Astrocyte (in vitro differentiated cells and primary cell): Measurements from ENCODE around the gene NUFIP2. TPM values are rescaled to one million over a fixed set of nuclear protein-coding genes. Genes with fewer than 3 reads are reported as not detected.

ENCODE experiments used
- DNase-seq: peaks from one replicate; pipeline ENCODE4 v3.0.0-alpha.2; 2010; ENCODE audit warnings: low read depth
- FAIRE-seq: peaks from 2 replicates; lab custom pipeline; 2011; peaks lifted over from hg19 to GRCh38; lab: Jason Lieb, UNC
- H2AFZ ChIP-seq: 2 replicates; pipeline ENCODE4 v1.6.0; 2012; ENCODE audit warnings: low read depth, low read length, inconsistent platforms
- H3K27ac ChIP-seq: 2 replicates; pipeline ENCODE4 v1.5.1; 2011; ENCODE audit warnings: low read depth, low read length, inconsistent platforms
- H3K27me3 ChIP-seq: 2 replicates; pipeline ENCODE4 v1.6.0; 2011; ENCODE audit warnings: low read length, inconsistent platforms; ENCODE audit not compliant: insufficient read depth
- H3K36me3 ChIP-seq: 2 replicates; pipeline ENCODE4 v1.5.1; 2011; ENCODE audit warnings: low read length, inconsistent platforms; ENCODE audit not compliant: insufficient read depth
- H3K4me1 ChIP-seq: 2 replicates; pipeline ENCODE4 v1.5.1; 2011; ENCODE audit warnings: low read length, inconsistent platforms; ENCODE audit not compliant: insufficient read depth
- H3K4me2 ChIP-seq: 2 replicates; pipeline ENCODE4 v1.6.0; 2012; ENCODE audit warnings: low read length, inconsistent platforms
- H3K4me3 ChIP-seq: 2 replicates; pipeline ENCODE4 v1.5.1; 2011; ENCODE audit warnings: low read depth, mild to moderate bottlenecking, low read length, inconsistent platforms; ENCODE audit not compliant: insufficient read depth
- H3K79me2 ChIP-seq: 2 replicates; pipeline ENCODE4 v1.6.0; 2012; ENCODE audit warnings: mild to moderate bottlenecking, low read length, inconsistent platforms; ENCODE audit not compliant: insufficient read depth
- H3K9ac ChIP-seq: 2 replicates; pipeline ENCODE4 v1.6.0; 2012; ENCODE audit warnings: mild to moderate bottlenecking, low read length, inconsistent platforms
- H3K9me3 ChIP-seq: 2 replicates; pipeline ENCODE4 v1.5.1; 2012; ENCODE audit warnings: low read depth, mild to moderate bottlenecking, low read length, inconsistent platforms; ENCODE audit not compliant: insufficient read depth
- H4K20me1 ChIP-seq: 2 replicates; pipeline ENCODE4 v1.6.0; 2012; ENCODE audit warnings: low read length, inconsistent platforms; ENCODE audit not compliant: insufficient read depth
- H3K27ac Mint-ChIP-seq: one replicate; pipeline ENCODE4 v1.8.0; 2021; ENCODE audit warnings: mild to moderate bottlenecking, mixed read lengths; ENCODE audit not compliant: unreplicated experiment
- H3K27me3 Mint-ChIP-seq: one replicate; pipeline ENCODE4 v1.8.0; 2021; ENCODE audit warnings: low read depth, mixed read lengths; ENCODE audit not compliant: unreplicated experiment
- H3K36me3 Mint-ChIP-seq: one replicate; pipeline ENCODE4 v1.8.0; 2021; ENCODE audit warnings: low read depth, mixed read lengths; ENCODE audit not compliant: unreplicated experiment
- H3K4me1 Mint-ChIP-seq: one replicate; pipeline ENCODE4 v1.8.0; 2021; ENCODE audit warnings: low read depth, mixed read lengths; ENCODE audit not compliant: unreplicated experiment
- H3K4me3 Mint-ChIP-seq: one replicate; pipeline ENCODE4 v1.8.0; 2021; ENCODE audit warnings: mild to moderate bottlenecking, moderate library complexity, mixed read lengths; ENCODE audit not compliant: unreplicated experiment
- H3K9me3 Mint-ChIP-seq: one replicate; pipeline ENCODE4 v1.8.0; 2021; ENCODE audit warnings: mild to moderate bottlenecking, mixed read lengths; ENCODE audit not compliant: unreplicated experiment
- EZH2 ChIP-seq: IDR thresholded peaks from 2 replicates; pipeline ENCODE4 v1.6.1; 2012; ENCODE audit warnings: mild to moderate bottlenecking, low read length, inconsistent platforms; ENCODE audit not compliant: insufficient read depth
- total RNA-seq: library from RNA; stranded (reverse); gene quantifications from 2 replicates; pipeline ENCODE4 v1.2.1, GENCODE V29; 2021
- TF ChIP-seq, protein P1 (sequence below): IDR thresholded peaks from 2 replicates; pipeline ENCODE4 v1.5.1; 2011; ENCODE audit warnings: low read depth, mild to moderate bottlenecking, inconsistent platforms, low read length, moderate library complexity; ENCODE audit not compliant: insufficient read depth

The NUFIP2 gene
- total RNA-seq, 1 donor from 2014 or later: 79.8 TPM

- peaks cover 2% of the 10 kb centered on the region for H3K27me3 Mint-ChIP-seq
- H3K36me3 ChIP-seq: no peaks in the 10 kb centered on the region
- DNase-seq (no peak), FAIRE-seq (no peak)
- no peak overlapping the region for H3K27ac ChIP-seq
- H3K9me3 Mint-ChIP-seq: no peaks in the 10 kb centered on the region
- H3K79me2 ChIP-seq: no peaks in the 10 kb centered on the region
- H3K9me3 ChIP-seq: no peaks in the 10 kb centered on the region
- no peak for TF ChIP-seq EZH2
- TF ChIP-seq, protein P1, sequence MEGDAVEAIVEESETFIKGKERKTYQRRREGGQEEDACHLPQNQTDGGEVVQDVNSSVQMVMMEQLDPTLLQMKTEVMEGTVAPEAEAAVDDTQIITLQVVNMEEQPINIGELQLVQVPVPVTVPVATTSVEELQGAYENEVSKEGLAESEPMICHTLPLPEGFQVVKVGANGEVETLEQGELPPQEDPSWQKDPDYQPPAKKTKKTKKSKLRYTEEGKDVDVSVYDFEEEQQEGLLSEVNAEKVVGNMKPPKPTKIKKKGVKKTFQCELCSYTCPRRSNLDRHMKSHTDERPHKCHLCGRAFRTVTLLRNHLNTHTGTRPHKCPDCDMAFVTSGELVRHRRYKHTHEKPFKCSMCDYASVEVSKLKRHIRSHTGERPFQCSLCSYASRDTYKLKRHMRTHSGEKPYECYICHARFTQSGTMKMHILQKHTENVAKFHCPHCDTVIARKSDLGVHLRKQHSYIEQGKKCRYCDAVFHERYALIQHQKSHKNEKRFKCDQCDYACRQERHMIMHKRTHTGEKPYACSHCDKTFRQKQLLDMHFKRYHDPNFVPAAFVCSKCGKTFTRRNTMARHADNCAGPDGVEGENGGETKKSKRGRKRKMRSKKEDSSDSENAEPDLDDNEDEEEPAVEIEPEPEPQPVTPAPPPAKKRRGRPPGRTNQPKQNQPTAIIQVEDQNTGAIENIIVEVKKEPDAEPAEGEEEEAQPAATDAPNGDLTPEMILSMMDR: no peak
- no peak overlapping the region for H3K4me3 Mint-ChIP-seq
- H3K9ac ChIP-seq: no peak overlapping the region
- no peaks in the 10 kb centered on the region for H3K4me1 ChIP-seq
- H2AFZ ChIP-seq: no peak overlapping the region
- H3K4me3 ChIP-seq: no peak overlapping the region
- H3K27ac Mint-ChIP-seq: no peak overlapping the region
- H3K36me3 Mint-ChIP-seq: no peaks in the 10 kb centered on the region
- H3K27me3 ChIP-seq: no peaks in the 10 kb centered on the region
- H4K20me1 ChIP-seq: no peaks in the 10 kb centered on the region
- H3K4me1 Mint-ChIP-seq: no peaks in the 10 kb centered on the region
- H3K4me2 ChIP-seq: no peak overlapping the region
Measured at GRCh38 chr17:29326023-29326813, 32.3 kb upstream of the NUFIP2 start.

GRCh38 chr17:29322363-29322762, 28.4 kb upstream of the NUFIP2 start:
- Histone ChIP-seq H3K79me2 (no peaks in the 10 kb centered on the region), H4K20me1 (no peaks in the 10 kb centered on the region), H3K36me3 (no peaks in the 10 kb centered on the region), H3K9me3 (no peaks in the 10 kb centered on the region), H3K27ac (no peak overlapping the region), H3K9ac (no peak overlapping the region), H2AFZ (no peak overlapping the region), H3K4me2 (no peak overlapping the region), H3K4me1 (no peaks in the 10 kb centered on the region), H3K4me3 (no peak overlapping the region), H3K27me3 (no peaks in the 10 kb centered on the region)
- Mint-ChIP-seq H3K4me3 (no peak overlapping the region), H3K4me1 (no peaks in the 10 kb centered on the region), H3K36me3 (no peaks in the 10 kb centered on the region), H3K27ac (no peak overlapping the region), H3K9me3 (no peaks in the 10 kb centered on the region), H3K27me3 (peaks cover 2% of the 10 kb centered on the region)
- DNase-seq (no peak), FAIRE-seq (no peak)
- no peak for TF ChIP-seq EZH2
- TF ChIP-seq, protein P1: no peak

GRCh38 chr17:29303386-29303785, 9.4 kb upstream of the NUFIP2 start:
- Histone ChIP-seq H2AFZ (no peak overlapping the region), H3K9ac (no peak overlapping the region), H3K36me3 (no peaks in the 10 kb centered on the region), H3K4me2 (no peak overlapping the region), H3K27me3 (no peaks in the 10 kb centered on the region), H3K4me3 (no peak overlapping the region), H3K9me3 (no peaks in the 10 kb centered on the region), H3K27ac (no peak overlapping the region), H3K79me2 (no peaks in the 10 kb centered on the region), H3K4me1 (no peaks in the 10 kb centered on the region), H4K20me1 (no peaks in the 10 kb centered on the region)
- H3K27me3 Mint-ChIP-seq: no peaks in the 10 kb centered on the region
- no peaks in the 10 kb centered on the region for H3K4me1 Mint-ChIP-seq
- TF ChIP-seq, protein P1: no peak
- DNase-seq: no peak
- no peak for FAIRE-seq
- no peaks in the 10 kb centered on the region for H3K36me3 Mint-ChIP-seq
- H3K9me3 Mint-ChIP-seq: no peaks in the 10 kb centered on the region
- no peak overlapping the region for H3K4me3 Mint-ChIP-seq
- H3K27ac Mint-ChIP-seq: no peak overlapping the region
